GM12891 (cell line): ENCODE data around the gene FGD5.

Experiments used
- POLR2A ChIP-seq: IDR thresholded peaks from 2 replicates; pipeline ENCODE4 v1.6.1; 2011; ENCODE audit warnings: low read depth, low read length, control low read depth
- POLR2AphosphoS5 ChIP-seq: IDR thresholded peaks from 2 replicates; pipeline ENCODE4 v1.6.1; 2011; ENCODE audit warnings: low read depth, low read length, control low read depth
- POU2F2 ChIP-seq: IDR thresholded peaks from 2 replicates; pipeline ENCODE4 v1.6.1; 2011; ENCODE audit warnings: low read depth, mild to moderate bottlenecking, control low read depth, low read length, moderate library complexity

DNA sequence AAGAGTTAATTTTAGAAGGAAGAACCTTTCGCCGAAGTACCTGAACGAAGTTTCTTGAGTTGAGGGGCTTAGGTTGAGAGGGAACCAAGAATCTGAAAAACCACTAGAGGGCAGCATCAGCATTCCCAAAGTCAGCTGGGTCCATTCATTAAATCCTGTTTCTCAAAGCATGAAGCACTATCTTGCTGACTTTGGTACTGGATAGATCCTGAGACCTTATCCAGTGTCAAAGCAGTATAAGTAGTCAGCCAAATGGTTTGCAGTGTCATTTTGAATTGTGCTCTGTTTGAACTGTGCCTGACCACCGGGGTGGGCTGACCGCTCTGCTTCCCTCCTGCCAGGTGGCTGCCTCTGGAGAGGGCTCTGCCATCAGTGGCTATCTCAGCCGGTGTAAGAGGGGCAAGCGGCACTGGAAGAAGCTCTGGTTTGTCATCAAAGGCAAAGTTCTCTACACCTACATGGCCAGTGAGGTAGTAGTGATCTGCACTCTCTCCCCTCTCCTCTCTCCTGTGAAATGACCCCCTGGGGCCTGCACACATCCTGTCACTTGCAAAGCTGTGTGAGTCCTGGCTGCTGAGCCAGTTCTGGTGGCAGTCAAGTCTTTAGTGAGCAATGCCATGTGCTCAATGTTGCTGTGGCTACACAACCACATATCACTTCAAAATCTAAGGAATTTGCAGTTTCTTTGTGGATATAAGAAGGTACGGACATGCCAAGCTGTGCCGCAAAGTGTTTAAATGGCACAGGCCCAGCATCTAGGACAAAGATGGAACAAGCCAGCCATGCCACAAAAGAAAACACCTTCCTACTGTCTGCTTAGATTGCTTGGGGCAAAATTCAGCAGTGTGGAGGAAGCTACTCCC, 107.2 kb downstream of the FGD5 start:
- TF ChIP-seq POLR2A = no peak
- TF ChIP-seq POU2F2 = no peak
- no peak for TF ChIP-seq POLR2AphosphoS5
